Measurements from ENCODE around the gene LUZP1.

DNA sequence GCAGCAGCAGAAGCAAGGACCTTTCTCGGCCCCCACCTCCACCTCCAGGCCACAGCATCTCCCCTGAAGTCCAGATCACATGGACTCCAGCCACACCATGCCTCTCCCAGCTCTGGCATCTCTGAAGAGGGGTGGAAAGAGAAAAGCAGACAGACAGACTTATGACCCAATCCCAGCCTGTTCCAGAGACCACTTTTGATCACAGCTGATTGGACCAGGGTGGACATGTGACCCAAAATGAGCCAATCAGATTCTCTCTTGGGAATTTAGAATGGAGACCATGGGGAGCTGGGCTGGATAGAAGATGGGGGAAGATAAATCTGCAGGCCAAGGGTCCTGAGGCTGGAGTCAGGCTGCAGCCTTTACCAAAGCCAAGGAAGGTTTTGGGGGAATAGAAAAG, 32.2 kb upstream of the LUZP1 start:
- TF ChIP-seq CTCF (IDR thresholded peaks at IDR 0.05) (no peak), POLR2A (IDR thresholded peaks at IDR 0.05) (no peak), EP300 (IDR thresholded peaks at IDR 0.05) (no peak)

All from ovary (tissue), 3 donors.